HG02938 (cell line): Measurements from ENCODE around the gene ADAMTS16.
A peak's percentile ranks its signal among the peaks of the same experiment; 100 is the strongest.

ENCODE experiments used
- ATAC-seq: cut with Tn5 transposase; IDR thresholded peaks from one replicate; pipeline ENCODE4 v1.9.1; 2021; ENCODE audit warnings: mild to moderate bottlenecking, moderate library complexity; ENCODE audit not compliant: unreplicated experiment

ADAMTS16 gene

DNA sequence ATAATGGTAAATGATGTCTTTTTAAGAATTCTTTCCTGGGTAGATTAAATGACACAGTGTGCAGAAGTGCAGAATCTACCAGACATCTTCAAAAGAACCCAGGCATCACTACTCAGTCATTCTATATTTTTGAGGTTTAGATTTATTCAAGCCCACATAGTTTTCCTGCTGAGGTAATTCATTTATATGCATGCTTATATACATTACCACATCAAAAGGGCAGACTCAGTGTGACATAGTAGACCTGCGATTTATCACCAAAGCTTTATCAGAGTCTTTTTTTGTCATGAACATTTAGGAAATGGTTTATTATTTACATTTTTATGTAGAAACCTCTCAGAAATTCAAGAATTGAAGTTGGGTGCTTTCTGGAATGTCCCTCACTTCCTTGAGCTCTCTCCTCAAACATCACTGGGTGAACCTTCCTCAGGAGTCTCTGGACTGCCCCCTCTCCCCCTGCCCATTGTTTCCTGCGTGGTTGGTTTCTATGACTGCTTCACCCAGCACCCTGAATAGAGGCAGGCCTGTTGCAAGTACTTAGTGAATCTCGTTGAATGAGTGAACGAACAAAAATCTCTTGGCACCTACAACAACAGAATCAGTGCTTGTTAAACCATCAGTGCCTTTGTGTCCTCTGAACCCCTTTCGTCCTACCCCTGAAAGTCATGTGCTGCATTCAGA lies 42.5 kb downstream of the ADAMTS16 start:
- no peak for ATAC-seq

DNA sequence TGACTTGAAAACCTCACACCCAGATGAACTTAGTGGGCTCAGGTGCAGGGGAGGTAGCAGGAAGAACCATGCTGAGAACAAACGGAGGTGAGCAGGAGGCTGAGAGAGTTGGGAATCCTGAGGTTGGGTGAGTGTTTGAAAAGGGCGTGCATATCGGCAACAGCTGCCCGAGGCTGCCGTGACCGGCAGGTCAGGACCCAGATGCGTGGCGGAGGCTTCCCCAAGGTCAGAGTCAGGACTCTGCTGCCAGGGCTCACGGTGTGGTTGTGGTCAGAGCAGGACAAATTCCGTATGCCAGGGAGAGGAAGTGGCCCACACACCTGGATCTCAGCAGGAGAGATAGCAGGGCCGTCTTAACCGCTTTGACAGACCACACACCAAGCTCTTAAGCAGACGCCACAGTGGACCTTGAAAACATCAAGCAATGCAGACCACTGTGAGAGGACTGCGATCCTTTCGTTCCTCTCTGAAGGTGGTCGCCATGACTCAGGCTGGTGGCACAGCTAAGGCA lies 43.1 kb downstream of the ADAMTS16 start:
- no peak for ATAC-seq

DNA sequence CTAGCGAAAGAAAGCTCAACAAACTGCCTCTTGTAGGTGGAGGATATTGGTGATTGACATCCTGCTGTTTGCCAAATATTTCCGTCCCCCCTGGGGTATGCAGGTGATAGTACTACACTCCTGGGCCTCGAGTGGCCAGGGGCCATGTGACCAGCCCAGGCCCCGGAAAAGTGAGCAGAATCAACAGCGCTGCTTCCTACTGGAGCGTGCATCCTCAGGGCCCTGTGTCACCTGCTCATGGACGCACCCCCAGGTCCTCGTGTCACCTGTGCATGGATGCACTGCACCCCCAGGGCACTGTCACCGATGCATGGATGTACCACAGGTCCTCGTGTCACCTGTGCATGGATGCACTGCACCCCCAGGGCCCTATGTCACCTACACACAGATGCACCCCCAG lies 43.8 kb downstream of the ADAMTS16 start:
- no peak for ATAC-seq

DNA sequence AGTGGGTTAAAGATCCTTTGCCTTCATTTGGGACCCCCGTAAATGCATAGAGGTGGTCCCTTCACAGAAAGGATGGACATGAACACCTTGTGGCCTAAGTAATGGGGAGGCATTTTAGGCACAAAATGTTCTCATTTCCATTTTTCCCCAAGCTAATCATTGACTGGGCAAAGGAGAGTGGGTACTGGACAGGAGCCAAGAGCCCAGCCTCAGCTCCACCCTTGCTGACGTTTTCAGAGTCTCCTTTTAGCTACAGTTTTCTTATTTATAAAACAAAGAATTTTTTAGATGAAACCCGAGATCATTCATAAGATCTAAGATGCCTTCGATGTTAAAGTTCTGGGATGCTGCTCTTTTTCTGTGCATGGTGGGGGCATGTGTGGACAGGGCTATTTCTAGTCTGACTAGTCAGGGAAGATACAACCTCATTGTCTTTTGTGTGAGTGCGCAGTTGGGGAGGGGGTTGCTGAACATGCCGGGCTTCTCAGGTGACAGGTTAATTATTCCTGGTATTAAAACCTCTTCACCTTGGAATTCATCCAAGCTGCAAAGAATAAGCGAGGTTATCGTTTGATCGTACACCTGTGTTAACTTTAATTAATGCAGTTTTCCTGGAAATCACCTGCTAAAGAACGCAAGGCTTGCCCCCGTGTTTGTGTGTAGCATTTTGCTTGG lies 48.4 kb downstream of the ADAMTS16 start:
- ATAC-seq = no peak

DNA sequence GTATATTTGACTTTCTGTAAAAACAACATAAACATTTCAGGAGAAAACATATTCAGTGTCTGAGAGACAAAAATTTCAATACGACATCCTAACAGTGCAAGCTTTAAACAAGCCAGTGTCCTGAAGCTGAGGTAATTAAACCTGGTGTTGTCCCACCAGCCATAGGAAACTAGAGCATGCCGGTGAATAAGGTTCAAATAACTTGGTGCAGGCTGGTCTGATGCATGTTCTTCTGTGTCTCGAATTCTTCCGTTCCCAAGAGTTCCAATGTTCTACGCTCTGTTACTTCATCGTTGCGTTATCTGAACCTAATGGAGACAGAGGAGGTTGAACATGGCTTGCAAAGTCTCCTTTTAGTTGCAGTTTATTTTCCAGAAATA lies 48.9 kb downstream of the ADAMTS16 start:
- ATAC-seq = no peak

DNA sequence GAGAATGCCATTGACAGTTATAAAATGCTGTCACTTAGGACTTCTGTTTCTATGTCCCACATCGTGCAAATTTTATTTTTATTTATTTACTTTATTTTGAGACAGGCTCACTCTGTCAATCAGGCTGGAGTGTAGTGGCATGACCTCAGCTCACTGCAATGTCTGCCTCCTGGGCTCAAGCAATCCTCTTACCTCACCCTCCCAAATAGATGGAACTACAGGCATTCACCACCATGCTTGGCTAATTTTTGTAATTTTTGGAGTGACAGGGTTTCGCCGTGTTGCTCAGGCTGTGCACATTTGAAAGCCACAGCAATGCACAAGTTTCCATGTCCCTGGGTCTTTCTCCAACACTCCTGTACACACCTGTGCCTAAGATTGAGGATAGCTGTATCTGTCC lies 51.8 kb downstream of the ADAMTS16 start:
- no peak for ATAC-seq

DNA sequence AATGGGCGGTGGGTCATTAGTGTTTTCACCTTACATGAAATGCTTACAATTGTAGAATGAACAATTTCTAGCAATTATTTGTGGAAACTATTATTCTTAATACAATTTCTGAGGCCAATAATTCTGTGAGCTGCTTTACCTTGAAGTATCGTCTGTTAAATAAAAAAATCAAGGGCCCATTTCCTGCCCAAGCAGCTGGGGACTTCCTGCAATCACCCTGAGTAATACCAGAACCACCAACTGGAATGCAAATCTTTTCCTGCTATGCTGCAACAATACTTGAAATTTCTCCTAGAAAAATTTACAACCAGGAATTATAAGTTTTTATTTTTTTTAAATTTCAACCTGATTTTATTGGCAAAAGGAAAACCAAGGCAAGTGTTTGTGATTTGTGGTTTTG lies 52.6 kb downstream of the ADAMTS16 start:
- no peak for ATAC-seq

DNA sequence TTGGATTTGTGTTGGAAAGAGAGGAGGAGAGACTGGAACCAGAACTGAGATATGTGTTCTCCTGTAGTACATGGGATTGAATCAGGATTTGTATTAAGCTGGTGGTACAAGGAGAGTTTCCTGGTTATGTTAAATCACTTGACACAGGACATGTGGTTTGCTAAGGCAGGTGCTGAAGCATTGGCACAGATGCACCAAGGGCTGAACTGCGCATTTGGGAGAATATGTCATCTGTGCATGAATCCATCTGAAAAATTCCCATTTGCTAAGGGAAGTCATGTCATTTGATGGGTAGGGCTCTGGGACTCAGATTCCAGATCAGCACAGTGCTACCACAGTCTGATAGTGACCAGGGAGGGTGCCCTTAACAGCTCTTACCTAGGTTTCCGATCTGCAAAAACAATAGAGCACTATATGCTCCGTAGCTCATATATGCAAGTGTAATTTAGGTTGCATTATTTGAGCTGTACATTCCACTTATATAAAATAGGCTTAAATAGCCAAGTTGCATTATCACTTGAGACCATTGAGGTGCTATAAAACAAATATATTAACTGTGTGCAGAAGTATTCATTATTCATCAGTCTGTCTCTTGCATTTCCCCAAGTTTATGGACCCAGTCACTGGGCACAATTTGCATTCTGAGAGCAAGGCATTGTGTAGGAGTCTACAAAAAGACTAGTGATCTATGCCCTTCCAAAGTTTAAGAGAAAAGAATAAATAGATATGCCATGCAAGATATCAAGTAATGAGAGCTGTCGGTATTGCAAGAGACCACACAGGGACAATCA lies 55.2 kb downstream of the ADAMTS16 start:
- ATAC-seq = no peak

DNA sequence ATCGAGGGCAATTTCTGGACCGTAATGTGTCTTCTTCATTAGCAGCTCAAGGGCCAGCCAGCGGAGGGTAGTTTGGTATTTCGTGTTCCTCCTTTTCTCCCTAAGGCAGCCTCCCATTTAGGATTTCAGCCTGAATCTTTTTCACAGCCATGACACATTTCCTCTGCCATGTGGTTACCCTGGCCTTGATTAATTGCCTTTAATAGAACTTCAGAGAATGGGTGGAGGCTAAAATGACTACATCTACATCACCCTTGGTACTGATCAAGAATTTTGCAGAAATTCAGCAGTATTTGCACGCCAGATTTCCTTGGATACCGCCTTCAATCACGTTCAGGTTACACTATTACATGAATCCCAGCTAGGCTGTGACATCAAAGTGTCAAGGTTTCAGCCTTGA lies 58.0 kb downstream of the ADAMTS16 start:
- no peak for ATAC-seq

DNA sequence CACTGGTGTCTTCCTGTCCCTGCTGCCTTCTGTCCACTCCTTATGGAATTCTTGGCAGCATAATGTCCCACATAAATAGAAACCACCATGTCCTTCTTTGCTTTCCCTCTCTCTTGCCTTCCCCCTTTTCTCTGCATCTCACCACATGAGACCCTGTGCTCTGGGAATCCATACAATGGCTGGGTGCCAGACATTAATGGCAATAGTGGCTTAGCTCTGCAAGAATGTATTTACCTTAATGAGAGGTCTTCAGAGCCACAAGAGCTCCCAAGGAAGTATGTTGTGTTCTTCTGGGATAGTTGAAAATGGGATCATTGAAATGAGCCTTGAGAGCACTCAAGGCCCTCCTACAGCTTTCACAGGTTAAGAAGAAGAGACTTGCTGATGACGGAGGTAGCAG lies 58.7 kb downstream of the ADAMTS16 start:
- ATAC-seq = no peak

DNA sequence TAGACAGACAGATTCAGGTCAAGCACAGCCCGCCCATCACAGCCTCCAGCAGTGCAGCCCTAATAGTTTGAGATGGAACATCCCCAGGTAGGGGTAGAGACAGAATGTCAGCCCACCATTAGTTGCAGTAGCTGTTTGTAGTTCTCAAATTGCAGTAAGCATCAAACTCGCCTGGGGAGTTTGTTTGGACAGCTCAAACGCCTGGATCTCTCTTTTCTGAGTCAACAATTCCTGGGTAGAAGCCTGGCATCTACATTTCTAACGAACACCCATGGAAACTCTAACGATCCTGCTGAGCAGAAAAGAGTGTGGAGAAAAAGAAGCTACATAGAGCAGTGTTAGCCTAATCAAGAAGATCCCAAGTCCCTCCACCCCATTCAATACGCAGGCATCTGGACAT lies 59.4 kb downstream of the ADAMTS16 start:
- no peak for ATAC-seq

DNA sequence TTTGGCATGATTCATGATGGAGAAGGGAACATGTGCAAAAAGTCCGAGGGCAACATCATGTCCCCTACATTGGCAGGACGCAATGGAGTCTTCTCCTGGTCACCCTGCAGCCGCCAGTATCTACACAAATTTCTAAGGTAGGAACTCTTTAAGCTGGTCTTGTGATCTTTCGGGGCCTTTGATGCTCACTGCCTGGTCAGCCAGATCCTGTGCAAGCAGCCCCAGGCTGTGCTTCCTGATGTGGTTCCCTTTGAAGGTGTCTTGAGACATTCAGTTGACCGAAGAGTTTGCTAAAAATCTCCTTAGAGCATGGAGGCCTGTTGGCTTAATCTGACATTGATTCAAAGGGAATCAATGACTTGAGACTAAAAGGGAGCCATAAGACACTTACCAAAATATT lies 60.0 kb downstream of the ADAMTS16 start:
- ATAC-seq = no peak

DNA sequence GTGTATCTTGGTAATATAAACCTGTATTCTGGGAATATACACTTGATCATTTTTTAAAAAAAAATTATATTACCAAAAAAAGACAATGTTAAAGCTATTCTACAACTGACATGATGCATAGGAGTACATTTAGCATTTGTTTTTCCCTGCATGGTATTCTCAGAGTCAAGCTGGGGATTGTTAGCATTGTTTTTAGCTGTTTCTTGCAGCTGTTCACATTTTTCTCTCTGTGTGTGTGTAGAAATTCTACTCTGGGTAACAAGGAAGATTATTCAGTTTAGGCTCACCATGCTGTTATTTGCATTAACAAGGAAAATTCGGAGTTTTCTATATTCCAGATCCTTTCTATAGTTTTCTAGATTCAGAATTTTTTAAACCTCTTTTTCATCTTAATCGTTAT lies 62.2 kb downstream of the ADAMTS16 start:
- ATAC-seq = no peak

DNA sequence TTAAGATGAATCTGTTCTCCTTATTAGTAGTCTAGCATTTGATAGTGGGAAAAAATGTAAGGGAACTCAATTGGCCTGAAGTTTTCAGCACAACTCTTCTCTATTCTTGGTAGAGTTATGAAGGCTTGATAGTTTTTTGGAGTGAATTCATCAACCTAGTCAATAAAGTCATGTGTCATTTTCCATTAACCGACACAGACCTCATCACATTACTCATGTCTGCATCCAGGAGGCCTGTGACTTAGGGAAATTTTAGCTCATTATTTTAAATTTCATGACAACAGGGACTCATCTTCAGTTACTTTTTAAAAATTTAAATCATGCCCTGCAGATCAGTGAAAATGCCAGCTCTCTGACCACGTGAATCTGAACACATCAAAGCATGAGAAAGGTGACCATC lies 63.3 kb downstream of the ADAMTS16 start:
- no peak for ATAC-seq

DNA sequence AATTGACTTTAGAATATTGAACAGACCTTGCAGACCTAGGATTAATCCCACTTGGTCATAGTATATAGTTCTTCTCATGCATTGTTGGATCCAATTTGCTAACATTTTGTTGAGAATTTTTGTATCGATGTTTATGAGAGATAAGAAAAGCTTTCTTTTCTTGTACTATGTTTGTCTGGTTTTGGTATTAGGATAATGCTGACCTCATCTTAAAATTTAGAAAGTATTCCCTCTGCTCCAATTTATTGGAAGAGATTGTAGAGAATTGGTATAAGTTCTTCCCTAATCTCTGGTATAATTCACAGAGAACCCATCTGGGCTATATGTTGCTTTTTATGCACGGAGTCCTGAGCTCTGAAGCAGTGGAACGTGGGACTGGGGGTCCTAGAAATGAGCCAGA lies 67.7 kb downstream of the ADAMTS16 start:
- no peak for ATAC-seq

DNA sequence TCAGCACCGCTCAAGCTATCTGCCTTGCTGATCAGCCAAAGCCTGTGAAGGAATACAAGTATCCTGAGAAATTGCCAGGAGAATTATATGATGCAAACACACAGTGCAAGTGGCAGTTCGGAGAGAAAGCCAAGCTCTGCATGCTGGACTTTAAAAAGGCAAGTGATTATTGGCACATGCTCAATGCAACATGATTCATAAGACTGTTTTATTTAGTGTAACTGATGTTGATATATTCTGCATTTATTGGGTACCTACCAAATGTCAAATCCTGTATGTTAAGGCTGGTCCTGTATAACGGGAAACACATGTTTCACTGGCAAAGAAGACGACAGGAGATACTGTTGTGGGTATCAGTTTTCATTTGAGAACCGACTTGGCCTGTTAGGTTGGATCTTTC lies 69.0 kb downstream of the ADAMTS16 start:
- no peak for ATAC-seq

DNA sequence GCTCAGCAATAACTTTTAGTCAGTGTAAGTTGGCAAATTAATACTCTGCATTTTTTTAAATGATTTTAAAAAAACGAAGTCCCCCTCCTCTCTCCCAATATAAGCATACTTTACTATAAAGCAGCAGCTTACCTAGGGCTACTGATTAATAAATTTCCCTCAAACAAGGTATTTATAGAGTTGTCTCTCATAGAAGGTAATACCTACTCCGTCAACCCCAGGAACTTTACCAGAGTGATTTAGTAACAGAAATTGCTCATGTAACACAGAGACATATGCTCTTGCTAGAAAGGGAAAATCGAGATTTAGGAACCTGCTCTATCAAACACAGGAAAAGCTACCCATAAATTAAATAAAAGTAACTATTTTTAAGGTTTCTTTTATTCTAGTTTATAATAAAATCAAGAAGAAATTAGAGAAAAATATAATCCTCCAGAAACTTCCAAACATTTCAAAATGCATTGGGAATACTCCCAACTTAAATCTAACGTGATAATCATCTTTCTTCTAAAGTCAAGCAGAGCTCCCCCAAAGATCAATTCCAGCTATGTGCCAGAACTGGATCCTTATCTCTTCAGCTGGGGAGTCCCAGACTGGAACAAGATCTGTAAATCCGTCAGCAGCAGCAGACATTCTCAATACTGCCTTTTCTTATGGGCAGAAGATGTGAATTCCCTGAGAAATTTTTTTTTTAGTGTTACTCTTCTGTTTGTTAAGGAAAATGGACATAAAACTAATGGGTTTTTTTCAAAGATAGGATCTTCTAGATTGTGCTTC lies 69.6 kb downstream of the ADAMTS16 start:
- ATAC-seq = no peak

DNA sequence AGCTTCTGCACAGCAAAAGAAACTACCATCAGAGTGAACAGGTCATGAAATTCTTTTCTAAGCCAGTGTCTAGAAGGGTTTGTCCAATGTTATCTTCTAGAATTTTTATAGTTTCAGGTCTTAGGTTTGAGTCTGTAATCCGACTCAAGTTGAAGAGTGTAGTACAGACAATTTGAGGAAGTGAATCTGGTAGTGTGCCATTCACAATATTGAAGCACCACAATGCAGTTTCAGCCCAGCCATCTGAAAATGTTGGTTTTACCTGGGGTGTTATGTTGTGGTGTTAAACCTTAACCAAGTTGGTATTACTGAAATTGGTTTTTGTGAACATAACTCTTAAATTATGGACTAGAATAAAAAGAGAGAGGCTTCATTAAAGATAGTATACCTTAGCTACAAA lies 77.2 kb downstream of the ADAMTS16 start:
- peak; percentile 98 for ATAC-seq

DNA sequence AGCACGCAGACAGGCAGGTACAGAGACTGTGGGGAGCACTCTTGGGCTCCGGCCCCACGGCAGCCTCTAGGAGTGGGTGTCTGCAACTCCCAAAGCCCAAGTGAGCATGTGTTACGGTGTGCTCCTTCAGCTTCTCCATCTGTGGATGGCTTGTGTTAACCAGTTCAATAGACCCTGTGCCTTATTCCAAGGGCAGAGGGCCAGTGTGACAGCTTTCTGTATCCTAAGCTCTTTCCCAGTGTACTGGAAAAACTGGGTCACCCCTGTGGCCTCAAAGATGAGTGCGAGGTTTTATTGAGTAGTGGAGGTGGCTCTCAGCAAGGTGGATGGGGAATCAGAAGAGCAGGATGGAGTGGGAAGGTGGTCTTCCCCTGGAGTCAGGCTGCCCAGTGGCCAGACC lies 78.3 kb downstream of the ADAMTS16 start:
- no peak for ATAC-seq

DNA sequence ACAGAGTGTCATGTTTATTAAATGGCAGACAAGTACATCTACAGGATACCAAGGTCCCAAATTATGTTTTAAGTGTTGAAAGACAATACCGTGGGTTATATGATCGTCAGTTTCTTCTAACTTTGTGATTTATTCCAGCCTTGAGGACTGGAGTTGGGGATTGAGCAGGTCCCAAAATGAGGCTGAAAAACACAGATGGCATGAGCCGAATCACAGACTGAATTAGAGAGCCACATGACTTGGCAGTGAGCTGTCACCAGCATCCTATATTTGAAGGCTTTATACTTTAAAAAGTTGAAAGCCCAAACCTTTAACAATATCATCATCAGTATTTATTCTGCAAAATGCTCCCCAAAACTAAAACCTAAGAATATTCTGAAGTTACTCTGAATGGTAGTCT lies 79.4 kb downstream of the ADAMTS16 start:
- ATAC-seq = no peak
